Right lobe of liver (tissue), 6 donors: ENCODE measurements around the gene ACTN1. TPM values are rescaled to one million over a fixed set of nuclear protein-coding genes. Genes with fewer than 3 reads are reported as not detected.

Experiments
- ATAC-seq, 4 donors: fragments of 200-7000 bp; cut with Tn5 transposase; one replicate each; pipeline ENCODE4 v1.9.1; 2020; ENCODE audit warnings: mild to moderate bottlenecking in 4 of 4, moderate library complexity in 4 of 4
- DNase-seq, 3 donors: peaks; one replicate each; pipeline ENCODE4 v3.0.0-alpha.2; 2020
- H3K27ac ChIP-seq, 3 donors: fragments of 200-600 bp; one replicate each; pipeline ENCODE4 v1.8.0; 2022
- H3K27me3 ChIP-seq, 2 donors: fragments of 200-600 bp; one replicate each; pipeline ENCODE4 v1.8.0; 2022
- H3K36me3 ChIP-seq, 4 donors: fragments of 200-600 bp; sonication (generic) in 1 of 4; one replicate each; pipeline versions ENCODE4 v1.5.1 to v1.8.0; 2017 to 2022; ENCODE audit warnings: control low read depth in 1 of 4
- H3K4me1 ChIP-seq, 4 donors: fragments of 200-600 bp; sonication (generic) in 1 of 4; one replicate each; pipeline versions ENCODE4 v1.5.1 to v1.8.0; 2017 to 2022; ENCODE audit warnings: control low read depth in 1 of 4
- H3K4me3 ChIP-seq, 3 donors: fragments of 200-600 bp; one replicate each; pipeline ENCODE4 v1.8.0; 2022
- H3K9me3 ChIP-seq, 4 donors: fragments of 200-600 bp; sonication (generic) in 1 of 4; one replicate each; pipeline versions ENCODE4 v1.5.1 to v1.8.0; 2017 to 2022; ENCODE audit warnings: control low read depth in 1 of 4
- POLR2A ChIP-seq: fragments of 450-650 bp; IDR thresholded peaks from one replicate; pipeline ENCODE4 v1.6.1; 2017; ENCODE audit warnings: antibody characterized with exemption, mild to moderate bottlenecking
- WGBS: methylation state at CpG from one replicate; pipeline ENCODE4 v1.1.6; 2018; ENCODE audit warnings: low coverage, low lambda C conversion rate; ENCODE audit not compliant: insufficient coverage; ENCODE audit errors: missing lambda C conversion rate; 5-methylcytosine and 5-hydroxymethylcytosine counted together
- intact Hi-C, 2 donors: fragments of 100-400 bp; cut with DNase I; formaldehyde crosslinking; loops; one replicate each; pipeline versions ENCODE4 v1.11.2 to v1.14.1; 2022
- total RNA-seq, 6 experiments: library from RNA; depleted of rRNA in 2 of 6; stranded (reverse); fragments of >200 nt in 2 of 6; fragmentation: NEBNext Ultra II Directional in 3 of 6; extraction: Animal tissue kit (Norgen Biotek cat#: 25700) in 3 of 6; gene quantifications; one replicate each; pipeline versions ENCODE4 v1.1.0 to v1.2.4, GENCODE V29; 2016 to 2023
- TF ChIP-seq, protein P1 (sequence below), 4 donors: fragments of 200-600 bp in 3 of 4; fragments of 450-650 bp in 1 of 4; IDR thresholded peaks; one replicate each; pipeline versions ENCODE4 v1.5.1 to v1.8.0; 2016 to 2022; ENCODE audit warnings: antibody characterized with exemption in 4 of 4, mild to moderate bottlenecking in 2 of 4
- donor health status: DM: no; HTN: yes; CAD: no.
- donor health status: DM: no; HTN: no; CAD: no.
- donor health status: DM: no; HTN: no; CAD: no.
- donor health status: DM: no; HTN: yes; CAD: no.
- donor health status: DM: no; HTN: yes; CAD: no.

Gene ACTN1
- total RNA-seq, 6 experiments from 2014 or later: 53.1 to 145 (median 100) TPM

DNA sequence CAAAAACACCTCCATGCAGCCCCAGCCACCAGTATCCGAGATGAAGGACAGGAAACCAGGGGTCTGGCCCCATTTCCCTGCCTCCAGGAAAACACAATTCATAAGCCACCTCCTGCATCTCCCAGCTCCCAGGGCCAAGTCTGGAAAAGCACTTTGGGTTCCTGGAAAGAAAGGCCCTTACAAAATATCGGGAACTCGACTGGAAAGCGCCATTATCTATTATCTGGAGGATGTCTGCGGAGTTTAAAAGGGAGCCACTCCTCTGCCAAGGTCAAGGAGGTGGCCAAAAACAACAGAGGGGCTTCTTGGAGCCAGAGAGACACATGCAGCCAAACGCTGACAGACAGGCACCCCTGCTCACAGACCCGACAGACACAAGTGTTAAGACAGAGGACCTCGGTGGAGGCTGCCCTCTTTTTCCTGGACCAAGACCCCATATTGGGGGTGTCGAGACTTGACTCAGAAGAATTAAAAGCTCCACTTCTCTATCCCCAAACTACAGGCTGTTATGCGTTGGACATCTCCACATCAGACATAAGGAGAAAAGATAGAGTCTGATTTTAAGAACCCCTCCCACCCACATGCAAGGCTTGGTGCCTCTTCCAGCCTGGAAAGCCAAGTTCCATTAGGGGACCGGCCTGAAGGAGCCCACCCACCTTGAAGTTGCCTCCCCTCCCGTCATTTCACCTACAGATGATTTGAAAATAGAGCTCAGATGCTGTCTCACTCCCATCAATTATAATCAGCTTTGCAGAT, 9.6 kb downstream of the ACTN1 start:
- Histone ChIP-seq H3K4me3 (no peak overlapping the region), H3K27me3 (no peaks in the 10 kb centered on the region), H3K36me3 (peaks cover 0 to 4% (median 0%) of the 10 kb centered on the region in 4 donors), H3K27ac (no peak overlapping the region), H3K9me3 (no peaks in the 10 kb centered on the region), H3K4me1 (peaks cover 0 to 62% (median 11%) of the 10 kb centered on the region in 4 donors)
- 64% methylated on average over 9 of the region's 12 CpGs for WGBS
- TF ChIP-seq, protein P1, sequence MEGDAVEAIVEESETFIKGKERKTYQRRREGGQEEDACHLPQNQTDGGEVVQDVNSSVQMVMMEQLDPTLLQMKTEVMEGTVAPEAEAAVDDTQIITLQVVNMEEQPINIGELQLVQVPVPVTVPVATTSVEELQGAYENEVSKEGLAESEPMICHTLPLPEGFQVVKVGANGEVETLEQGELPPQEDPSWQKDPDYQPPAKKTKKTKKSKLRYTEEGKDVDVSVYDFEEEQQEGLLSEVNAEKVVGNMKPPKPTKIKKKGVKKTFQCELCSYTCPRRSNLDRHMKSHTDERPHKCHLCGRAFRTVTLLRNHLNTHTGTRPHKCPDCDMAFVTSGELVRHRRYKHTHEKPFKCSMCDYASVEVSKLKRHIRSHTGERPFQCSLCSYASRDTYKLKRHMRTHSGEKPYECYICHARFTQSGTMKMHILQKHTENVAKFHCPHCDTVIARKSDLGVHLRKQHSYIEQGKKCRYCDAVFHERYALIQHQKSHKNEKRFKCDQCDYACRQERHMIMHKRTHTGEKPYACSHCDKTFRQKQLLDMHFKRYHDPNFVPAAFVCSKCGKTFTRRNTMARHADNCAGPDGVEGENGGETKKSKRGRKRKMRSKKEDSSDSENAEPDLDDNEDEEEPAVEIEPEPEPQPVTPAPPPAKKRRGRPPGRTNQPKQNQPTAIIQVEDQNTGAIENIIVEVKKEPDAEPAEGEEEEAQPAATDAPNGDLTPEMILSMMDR (IDR thresholded peaks at IDR 0.05): no peak
- TF ChIP-seq POLR2A: no peak
- intact Hi-C loops: no loop called here
- ATAC-seq (peak in 1 of 4 donors; percentile 16), DNase-seq (no peak)

DNA sequence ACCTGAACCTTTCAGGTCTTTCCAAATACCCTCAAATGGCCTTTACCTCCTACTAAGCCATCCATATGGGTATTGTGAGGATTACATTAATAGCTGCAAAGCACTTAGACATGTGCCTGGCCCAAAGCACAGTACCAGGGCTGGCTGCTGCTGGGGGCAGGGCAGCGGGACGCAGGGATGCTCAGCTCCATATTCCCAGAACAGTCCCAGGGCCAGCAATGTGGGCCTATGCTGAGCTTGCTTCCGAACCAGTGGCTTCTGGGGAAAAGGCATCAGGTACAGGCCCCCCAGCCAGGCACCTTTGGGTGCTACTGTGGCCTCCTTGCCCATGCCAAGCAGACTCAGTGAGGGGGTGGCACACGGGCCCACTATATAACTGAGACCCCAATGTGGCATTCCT, 10.4 kb downstream of the ACTN1 start:
- Histone ChIP-seq H3K36me3 (peaks cover 0 to 4% (median 0%) of the 10 kb centered on the region in 4 donors), H3K4me1 (peaks cover 0 to 62% (median 13%) of the 10 kb centered on the region in 4 donors), H3K27me3 (no peaks in the 10 kb centered on the region), H3K4me3 (no peak overlapping the region), H3K9me3 (no peaks in the 10 kb centered on the region), H3K27ac (no peak overlapping the region)
- intact Hi-C loops: no loop called here
- DNase-seq (no peak), ATAC-seq (no peak)
- 67% methylated on average over 1 of the region's 4 CpGs for WGBS
- TF ChIP-seq, protein P1 (IDR thresholded peaks at IDR 0.05): no peak
- TF ChIP-seq POLR2A: no peak

DNA sequence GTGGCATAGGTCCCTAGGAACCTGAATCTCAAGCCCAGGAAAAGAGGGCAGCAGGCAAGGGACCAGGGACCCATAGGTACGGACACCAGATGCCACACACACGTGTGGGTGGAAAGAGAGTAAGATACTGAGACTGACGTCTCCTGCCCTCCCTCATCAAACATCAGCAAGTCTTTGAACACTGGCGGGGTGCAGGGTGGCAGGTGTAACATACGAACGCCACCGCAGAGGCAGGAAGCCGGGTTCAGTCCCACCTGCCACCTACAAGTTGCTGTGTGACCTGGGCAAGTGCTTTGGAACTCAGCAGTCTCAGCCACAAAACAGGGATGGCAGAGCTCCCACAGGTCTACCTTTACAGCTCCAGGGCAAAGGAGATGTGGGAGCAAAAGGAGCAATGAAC, 11.1 kb downstream of the ACTN1 start:
- H3K36me3 ChIP-seq: peaks cover 0 to 4% (median 0%) of the 10 kb centered on the region in 4 donors
- DNase-seq: no peak
- H3K9me3 ChIP-seq: no peaks in the 10 kb centered on the region
- no peak overlapping the region for H3K4me3 ChIP-seq
- ATAC-seq: no peak
- H3K27me3 ChIP-seq: no peaks in the 10 kb centered on the region
- no peak overlapping the region for H3K27ac ChIP-seq
- WGBS: 92% methylated on average over 7 of the region's 8 CpGs
- intact Hi-C loops: no loop called here
- H3K4me1 ChIP-seq: peaks cover 0 to 62% (median 13%) of the 10 kb centered on the region in 4 donors
- TF ChIP-seq POLR2A: no peak
- TF ChIP-seq, protein P1 (IDR thresholded peaks at IDR 0.05): no peak

DNA sequence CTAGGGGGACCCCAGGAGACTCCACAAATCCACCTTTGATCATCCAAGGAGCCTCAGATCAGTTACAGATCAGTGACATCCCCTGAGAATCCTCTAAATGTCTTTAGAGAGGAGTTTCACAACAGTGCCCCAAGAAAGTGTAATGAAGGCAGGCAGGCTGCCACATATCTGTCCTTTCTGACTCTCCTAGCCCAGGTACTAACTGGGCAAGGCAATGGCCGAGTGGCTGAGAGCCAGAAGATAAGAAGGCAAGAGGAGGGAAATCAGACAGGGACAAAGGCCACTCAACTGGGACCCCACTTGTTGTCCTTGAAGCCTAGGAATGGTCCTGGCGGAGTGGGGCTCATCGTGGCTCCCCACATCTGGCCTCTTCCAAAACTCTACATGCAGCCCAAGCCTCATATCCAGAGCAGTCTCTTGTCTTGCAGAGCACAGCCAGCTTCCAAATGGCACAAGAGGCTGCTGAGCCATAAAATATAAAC, 11.6 kb downstream of the ACTN1 start:
- no peak for TF ChIP-seq POLR2A
- TF ChIP-seq, protein P1 (IDR thresholded peaks at IDR 0.05): no peak
- ATAC-seq (peak in 3 of 4 donors; percentile 9 to 29 (median 11)), DNase-seq (no peak)
- no peaks in the 10 kb centered on the region for H3K27me3 ChIP-seq
- H3K4me1 ChIP-seq: peaks cover 0 to 56% (median 13%) of the 10 kb centered on the region in 4 donors
- H3K36me3 ChIP-seq: peaks cover 0 to 4% (median 0%) of the 10 kb centered on the region in 4 donors
- H3K27ac ChIP-seq: peak overlapping the region in 1 of 3 donors; percentile 29
- H3K4me3 ChIP-seq: no peak overlapping the region
- no CpG with 5 or more reads among the region's 3 CpGs for WGBS
- no peaks in the 10 kb centered on the region for H3K9me3 ChIP-seq
- intact Hi-C loops: no loop called here
